IPS DF 6.9 (cell line): Measurements from ENCODE around the gene ARHGAP33.
A peak's percentile ranks its signal among the peaks of the same experiment; 100 is the strongest.

Experiments used
- DNase-seq: peaks from one replicate; pipeline ENCODE4 v3.0.0-alpha.2; 2013; ENCODE audit warnings: low read depth, low spot score
- H3K27ac ChIP-seq: one replicate; pipeline ENCODE4 v1.5.1; 2013; ENCODE audit warnings: low read length, control low read depth
- H3K27me3 ChIP-seq: 2 replicates; pipeline ENCODE4 v1.6.1; 2013; ENCODE audit warnings: mild to moderate bottlenecking, low read length; ENCODE audit not compliant: control insufficient read depth, insufficient read depth
- H3K36me3 ChIP-seq: 2 replicates; pipeline ENCODE4 v1.6.1; 2013; ENCODE audit warnings: low read length; ENCODE audit not compliant: control insufficient read depth, insufficient read depth
- H3K4me1 ChIP-seq: 2 replicates; pipeline ENCODE4 v1.6.1; 2013; ENCODE audit warnings: low read length; ENCODE audit not compliant: control insufficient read depth, insufficient read depth
- H3K4me3 ChIP-seq: 2 replicates; pipeline ENCODE4 v1.5.1; 2013; ENCODE audit warnings: mild to moderate bottlenecking, low read length
- H3K9me3 ChIP-seq: 2 replicates; pipeline ENCODE4 v1.6.1; 2013; ENCODE audit warnings: low read length, inconsistent platforms; ENCODE audit not compliant: control insufficient read depth, insufficient read depth
- WGBS: extraction: QIAGEN DNeasy Blood & Tissue Kit; methylation state at CpG from one replicate; pipeline ENCODE4 v1.1.7; 2013; ENCODE audit warnings: mixed read lengths, missing lambda C conversion rate; ENCODE audit not compliant: insufficient read length, insufficient coverage; 5-methylcytosine and 5-hydroxymethylcytosine counted together

ARHGAP33 gene

GRCh38 chr19:35733180-35734125, 41.9 kb upstream of the ARHGAP33 start:
- WGBS: no CpG with 5 or more reads among the region's 35 CpGs
- Histone ChIP-seq H3K4me3 (no peak overlapping the region), H3K36me3 (peaks cover 61% of the 10 kb centered on the region)

DNA sequence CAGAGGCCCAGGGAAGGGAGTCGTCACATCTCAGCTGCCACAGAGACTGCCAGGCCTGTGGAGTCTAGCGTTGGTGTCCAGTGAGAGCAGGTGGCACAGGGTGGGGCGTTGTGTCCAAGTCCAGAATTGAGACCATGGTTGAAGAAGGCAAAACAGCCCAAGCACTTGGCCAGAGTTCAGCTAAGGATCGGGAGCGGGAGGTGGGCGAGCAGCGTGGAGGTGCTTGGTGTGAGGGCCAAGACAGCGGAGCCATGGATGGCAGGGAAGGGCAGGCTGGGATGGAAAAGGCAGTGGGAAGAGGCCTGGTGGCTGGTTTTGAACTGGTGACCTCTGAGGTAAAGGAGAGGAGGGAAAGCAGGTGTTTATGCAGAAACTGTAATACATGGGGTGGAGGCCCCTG, 41.1 kb upstream of the ARHGAP33 start:
- no CpG with 5 or more reads among the region's 8 CpGs for WGBS
- no peak overlapping the region for H3K4me3 ChIP-seq
- peaks cover 57% of the 10 kb centered on the region for H3K36me3 ChIP-seq
- H3K27me3 ChIP-seq: no peaks in the 10 kb centered on the region
- H3K27ac ChIP-seq: no peak overlapping the region
- no peaks in the 10 kb centered on the region; the same call in 1 of the 2 replicates for H3K4me1 ChIP-seq
- no peak for DNase-seq
- H3K9me3 ChIP-seq: no peaks in the 10 kb centered on the region

More at GRCh38 chr19:35733180-35734125, 41.9 kb upstream of the ARHGAP33 start:
- H3K27ac ChIP-seq: no peak overlapping the region
- H3K9me3 ChIP-seq: no peaks in the 10 kb centered on the region
- DNase-seq: no peak
- no peaks in the 10 kb centered on the region; the same call in 1 of the 2 replicates for H3K4me1 ChIP-seq
- H3K27me3 ChIP-seq: no peaks in the 10 kb centered on the region

DNA sequence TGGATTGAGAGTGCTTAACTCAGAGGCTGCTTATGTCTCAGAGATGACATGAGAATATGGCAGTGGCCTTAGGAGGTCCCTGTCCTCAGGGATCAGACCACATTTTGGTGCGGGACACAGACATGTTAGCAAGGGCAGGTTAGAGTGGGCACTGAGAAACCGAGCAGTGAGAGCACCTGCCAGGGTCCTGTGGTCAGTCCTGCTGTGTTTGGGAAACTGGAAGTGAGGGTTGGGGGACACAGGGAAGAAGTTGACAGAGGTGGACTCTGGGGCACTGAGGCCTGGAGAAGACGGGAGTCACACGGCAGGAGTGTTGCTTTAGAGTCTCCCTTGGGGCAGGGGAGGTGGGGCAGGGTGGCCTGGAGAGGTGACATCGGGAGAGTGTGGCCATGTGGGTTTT, 40.5 kb upstream of the ARHGAP33 start:
- Histone ChIP-seq H3K27me3 (no peaks in the 10 kb centered on the region), H3K9me3 (no peaks in the 10 kb centered on the region), H3K4me3 (no peak overlapping the region), H3K36me3 (peaks cover 51% of the 10 kb centered on the region), H3K4me1 (peaks cover 2% of the 10 kb centered on the region; the same call in 1 of the 2 replicates), H3K27ac (no peak overlapping the region)
- no peak for DNase-seq
- WGBS: no CpG with 5 or more reads among the region's 5 CpGs

- no CpG with 5 or more reads among the region's 22 CpGs for WGBS
- Histone ChIP-seq H3K27ac (no peak overlapping the region), H3K27me3 (no peaks in the 10 kb centered on the region), H3K9me3 (no peaks in the 10 kb centered on the region), H3K4me1 (peaks cover 2% of the 10 kb centered on the region; the same call in 1 of the 2 replicates), H3K4me3 (no peak overlapping the region), H3K36me3 (peaks cover 38% of the 10 kb centered on the region)
- no peak for DNase-seq
Observed at GRCh38 chr19:35736913-35737886, 38.2 kb upstream of the ARHGAP33 start.

GRCh38 chr19:35738021-35738886, 37.1 kb upstream of the ARHGAP33 start:
- Histone ChIP-seq H3K9me3 (no peaks in the 10 kb centered on the region), H3K27ac (no peak overlapping the region), H3K4me1 (peaks cover 2% of the 10 kb centered on the region; the same call in 1 of the 2 replicates), H3K27me3 (no peaks in the 10 kb centered on the region), H3K36me3 (peaks cover 32% of the 10 kb centered on the region), H3K4me3 (no peak overlapping the region)
- no CpG with 5 or more reads among the region's 37 CpGs for WGBS
- DNase-seq: no peak

GRCh38 chr19:35738887-35739229, 36.5 kb upstream of the ARHGAP33 start:
- DNase-seq: no peak
- Histone ChIP-seq H3K4me3 (no peak overlapping the region), H3K36me3 (peaks cover 27% of the 10 kb centered on the region), H3K4me1 (peaks cover 2% of the 10 kb centered on the region; the same call in 1 of the 2 replicates), H3K27me3 (no peaks in the 10 kb centered on the region), H3K9me3 (no peaks in the 10 kb centered on the region), H3K27ac (no peak overlapping the region)
- WGBS: no CpG with 5 or more reads among the region's 2 CpGs

- Histone ChIP-seq H3K27ac (no peak overlapping the region), H3K36me3 (peaks cover 20% of the 10 kb centered on the region)
Observed at GRCh38 chr19:35739275-35740107, 35.9 kb upstream of the ARHGAP33 start.

GRCh38 chr19:35740108-35740422, 35.3 kb upstream of the ARHGAP33 start:
- Histone ChIP-seq H3K36me3 (peaks cover 16% of the 10 kb centered on the region), H3K4me3 (peak overlapping the region; percentile 79), H3K27me3 (no peaks in the 10 kb centered on the region), H3K9me3 (no peaks in the 10 kb centered on the region), H3K4me1 (peaks cover 2% of the 10 kb centered on the region; the same call in 1 of the 2 replicates), H3K27ac (no peak overlapping the region)
- no CpG with 5 or more reads among the region's 16 CpGs for WGBS
- no peak for DNase-seq

More at GRCh38 chr19:35739275-35740107, 35.9 kb upstream of the ARHGAP33 start:
- WGBS: no CpG with 5 or more reads among the region's 29 CpGs
- no peak for DNase-seq
- Histone ChIP-seq H3K9me3 (no peaks in the 10 kb centered on the region), H3K4me1 (peaks cover 2% of the 10 kb centered on the region; the same call in 1 of the 2 replicates), H3K4me3 (peak overlapping the region; percentile 79; the same call in 1 of the 2 replicates), H3K27me3 (no peaks in the 10 kb centered on the region)
